GM12878 (cell line): ENCODE data around the gene CWC22. TPM values are rescaled to one million over a fixed set of nuclear protein-coding genes. Genes with fewer than 3 reads are reported as not detected.

Source experiments
- ATAC-seq: fragments of 200-7000 bp; cut with Tn5 transposase; 3 replicates; pipeline ENCODE4 v1.9.1; 2020; ENCODE audit warnings: mild to moderate bottlenecking, moderate library complexity
- BruUV-seq: library from RNA; stranded (reverse); fragments of 400-500 nt; replicated peaks from 2 replicates; lab custom pipeline; 2021; lab: Mats Ljungman, UMichigan
- CTCF ChIA-PET: fragments of 300-600 bp; sonication (Branson Sonifier 250); formaldehyde crosslinking; extraction: SDS; loops from one replicate; lab custom pipeline; 2021; ENCODE audit warnings: inconsistent platforms; lab: Yijun Ruan, JAX
- POLR2A ChIA-PET: fragments of 350-600 bp; formaldehyde crosslinking; extraction: SDS; loops from one replicate; lab custom pipeline; 2021; ENCODE audit warnings: inconsistent platforms; lab: Charles Lee
- RAD21 ChIA-PET: fragments of 300-600 bp; sonication (Branson Sonifier 250); formaldehyde crosslinking; loops from one replicate; lab custom pipeline; 2023; ENCODE audit warnings: antibody characterized with exemption; ENCODE audit not compliant: unreplicated experiment; lab: Charles Lee
- SMC1A ChIA-PET: fragments of 300-600 bp; sonication (Branson Sonifier 250); formaldehyde crosslinking; loops from one replicate; lab custom pipeline; 2023; ENCODE audit not compliant: unreplicated experiment, uncharacterized antibody; lab: Charles Lee
- DNase-seq: peaks from one replicate; pipeline ENCODE4 v3.0.0-alpha.2; 2011; ENCODE audit warnings: low read depth, low spot score
- FAIRE-seq: peaks from 3 replicates; lab custom pipeline; 2011; peaks lifted over from hg19 to GRCh38; lab: Jason Lieb, UNC
- H2AFZ ChIP-seq: 2 replicates; pipeline ENCODE4 v1.6.0; 2011; ENCODE audit warnings: low read depth, low read length, control low read depth; ENCODE audit not compliant: control insufficient read depth
- H3K27ac ChIP-seq: 2 replicates; pipeline ENCODE4 v1.5.1; 2011; ENCODE audit warnings: control low read depth; ENCODE audit not compliant: control insufficient read depth, insufficient read depth
- H3K27me3 ChIP-seq, 2 experiments: replicated peaks in 1 of 2; 2 replicates each; pipeline versions ENCODE4 v1.6.0 to v1.6.1; 2011; ENCODE audit warnings: low read length in 1 of 2; ENCODE audit not compliant: control insufficient read depth in 2 of 2, insufficient read depth in 2 of 2
- H3K36me3 ChIP-seq, 2 experiments: 2 replicates each; pipeline ENCODE4 v1.5.1; 2011; ENCODE audit warnings: low read length in 1 of 2; ENCODE audit not compliant: control insufficient read depth in 2 of 2, insufficient read depth in 2 of 2
- H3K4me1 ChIP-seq: 2 replicates; pipeline ENCODE4 v1.6.1; 2011; ENCODE audit warnings: mild to moderate bottlenecking, low read length, moderate library complexity, mixed read lengths; ENCODE audit not compliant: control insufficient read depth, insufficient read depth
- H3K4me2 ChIP-seq: 2 replicates; pipeline ENCODE4 v1.6.0; 2011; ENCODE audit warnings: control low read depth; ENCODE audit not compliant: control insufficient read depth, insufficient read depth
- H3K4me3 ChIP-seq: fragments of 200-600 bp; sonication (generic); 2 replicates; pipeline ENCODE4 v1.5.1; 2016
- H3K79me2 ChIP-seq: 2 replicates; pipeline ENCODE4 v1.6.0; 2011; ENCODE audit warnings: low read length; ENCODE audit not compliant: control insufficient read depth, insufficient read depth
- H3K9ac ChIP-seq: 2 replicates; pipeline ENCODE4 v1.8.0; 2011; ENCODE audit warnings: low read length, control low read depth, mixed read lengths; ENCODE audit not compliant: control insufficient read depth, insufficient read depth
- H3K9me3 ChIP-seq: replicated peaks from 3 replicates; pipeline ENCODE4 v1.5.1; 2011; ENCODE audit warnings: mild to moderate bottlenecking, low read length; ENCODE audit not compliant: control insufficient read depth, insufficient read depth
- H4K20me1 ChIP-seq: 2 replicates; pipeline ENCODE4 v1.6.0; 2011; ENCODE audit not compliant: control insufficient read depth, insufficient read depth
- BCL3 ChIP-seq: IDR thresholded peaks from 2 replicates; pipeline ENCODE4 v1.6.1; 2011; ENCODE audit warnings: borderline replicate concordance, low read depth, mild to moderate bottlenecking, moderate library complexity, low read length; ENCODE audit not compliant: insufficient read depth, poor library complexity, severe bottlenecking
- EGR1 ChIP-seq, 2 experiments: IDR thresholded peaks; 1 replicate in 1 of 2; 2 replicates in 1 of 2; pipeline ENCODE4 v1.6.1; 2011 to 2012; ENCODE audit warnings: low read depth in 2 of 2, low read length in 2 of 2, borderline replicate concordance in 1 of 2, mild to moderate bottlenecking in 1 of 2, moderate library complexity in 1 of 2
- ESRRA ChIP-seq: IDR thresholded peaks from 2 replicates; pipeline ENCODE4 v1.6.1; 2012; ENCODE audit warnings: mild to moderate bottlenecking, low read length, improper control_type of control experiment
- ETV6 ChIP-seq, 2 experiments: fragments of 450-650 bp in 1 of 2; IDR thresholded peaks in 1 of 2; conservative IDR thresholded peaks in 1 of 2; 2 replicates each; pipeline ENCODE4 v1.6.1; 2014; ENCODE audit warnings: antibody characterized with exemption in 1 of 2, borderline replicate concordance in 1 of 2, low read depth in 1 of 2, mild to moderate bottlenecking in 1 of 2, moderate library complexity in 1 of 2
- MYB ChIP-seq: fragments of 150-350 bp; IDR thresholded peaks from 2 replicates; pipeline ENCODE4 v1.6.1; 2014; ENCODE audit warnings: mild to moderate bottlenecking, low read depth, low read length, borderline replicate concordance
- NFXL1 ChIP-seq: fragments of 450-650 bp; IDR thresholded peaks from 2 replicates; pipeline ENCODE4 v1.6.1; 2017; ENCODE audit warnings: antibody characterized with exemption, mild to moderate bottlenecking, borderline replicate concordance
- POLR2AphosphoS2 ChIP-seq: IDR thresholded peaks from 2 replicates; pipeline ENCODE4 v1.6.1; 2011; ENCODE audit warnings: low read depth, mild to moderate bottlenecking, low read length, improper control_type of control experiment, moderate library complexity
- SMAD1 ChIP-seq: fragments of 450-650 bp; IDR thresholded peaks from 2 replicates; pipeline ENCODE4 v1.6.1; 2018; ENCODE audit warnings: mild to moderate bottlenecking, low read depth; ENCODE audit not compliant: partially characterized antibody
- TAF1 ChIP-seq: IDR thresholded peaks from 2 replicates; pipeline ENCODE4 v1.6.1; 2011; ENCODE audit warnings: mild to moderate bottlenecking, low read depth, low read length, borderline replicate concordance
- ZBTB4 ChIP-seq: fragments of 450-650 bp; formaldehyde crosslinking; IDR thresholded peaks from 2 replicates; pipeline ENCODE4 v1.4.0; 2022; ENCODE audit warnings: mild to moderate bottlenecking, moderate library complexity
- ZNF217 ChIP-seq: fragments of 450-650 bp; IDR thresholded peaks from 2 replicates; pipeline ENCODE4 v1.6.1; 2017; ENCODE audit warnings: antibody characterized with exemption, mild to moderate bottlenecking
- WGBS: methylation state at CpG from one replicate; pipeline ENCODE4 v1.1.6; 2016; ENCODE audit warnings: low lambda C conversion rate; ENCODE audit not compliant: insufficient replicate concordance, insufficient coverage; ENCODE audit errors: missing lambda C conversion rate; 5-methylcytosine and 5-hydroxymethylcytosine counted together
- in situ Hi-C: fragments of 300-500 bp; cut with MboI; formaldehyde crosslinking; loops from 9 replicates; pipeline ENCODE4 v1.14.3; 2018; ENCODE audit warnings: mixed read lengths
- intact Hi-C: fragments of 100-400 bp; cut with micrococcal nuclease; formaldehyde crosslinking; loops from one replicate; pipeline ENCODE4 v1.14.2; 2022; ENCODE audit not compliant: unreplicated experiment
- polyA plus RNA-seq, 11 experiments: library from polyadenylated mRNA; depleted of rRNA in 4 of 11; unstranded in 6 of 11; stranded (reverse) in 5 of 11; fragments of >200 nt; fragmentation: Nextera tagmentation in 4 of 11; fragmentation: Illumina TruSeq in 1 of 11; extraction: Ambion mirVana in 4 of 11; extraction: Trizol in 1 of 11; gene quantifications; 1 replicate in 1 of 11; 2 replicates in 10 of 11; pipeline versions ENCODE4 v1.2.1 to v1.2.3, GENCODE V29; 2011 to 2016; ENCODE audit warnings: inconsistent platforms in 2 of 11, missing spikeins in 2 of 11, low read depth in 1 of 11
- total RNA-seq, 4 experiments: library from RNA; depleted of rRNA in 3 of 4; stranded (reverse); fragments of >200 nt in 3 of 4; fragmentation: Illumina TruSeq in 1 of 4; extraction: Trizol in 1 of 4; gene quantifications; 2 replicates each; pipeline versions ENCODE4 v1.2.1 to v1.2.3, GENCODE V29; 2013 to 2021
- TF ChIP-seq, protein P1 (sequence below): IDR thresholded peaks from 2 replicates; pipeline ENCODE4 v1.6.1; 2012; ENCODE audit warnings: mild to moderate bottlenecking, low read depth, low read length

The CWC22 gene
- total and polyA plus RNA-seq, 10 of the 15 experiments (the other 5 are each of a cell fraction or from before 2014, with no cell fraction given) = 8.2 to 38.5 (median 26.3) TPM

DNA sequence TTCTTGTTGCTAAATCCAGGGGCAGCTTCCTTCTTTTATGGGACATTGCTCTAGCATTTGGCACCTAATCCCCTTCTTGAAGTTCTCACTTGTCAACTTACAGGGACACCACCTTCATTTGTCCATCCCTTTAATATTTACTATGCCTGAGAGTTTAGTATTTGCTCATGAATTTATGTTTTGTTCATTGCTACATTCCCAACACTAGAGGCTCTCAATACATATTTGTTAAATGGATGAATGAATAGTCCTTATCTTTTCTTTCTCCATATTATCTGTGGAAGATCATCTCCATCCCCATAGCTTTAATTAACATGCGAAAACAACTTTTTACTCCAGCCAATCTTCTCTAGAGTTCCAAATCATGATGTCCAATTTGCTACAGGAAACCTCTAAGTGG lies 5.4 kb downstream of the CWC22 start:
- intact Hi-C loops = loop anchor here (10.0 kb wide), 1 partner anchor 737 kb away; the partner anchor contains the start of gene SESTD1
- no peak overlapping the region for H3K4me3 ChIP-seq
- POLR2A ChIA-PET = no interaction called here
- BruUV-seq = no TSS peak
- TF ChIP-seq NFXL1 (no peak), ETV6 (conservative IDR thresholded peaks at IDR 0.05 in 1 of 2, IDR thresholded peaks at IDR 0.05 in 1 of 2; ENCODE audit: borderline replicate concordance in 1 of 2, low read depth in 1 of 2) (no peak), ZNF217 (no peak), SMAD1 (no peak), ESRRA (no peak), POLR2AphosphoS2 (no peak), EGR1 (IDR thresholded peaks at IDR 0.05; ENCODE audit: borderline replicate concordance in 1 of 2, low read depth in 2 of 2, low read length in 2 of 2) (no peak), TAF1 (no peak), BCL3 (no peak), ZBTB4 (CRISPR knock-in tag) (no peak), MYB (no peak)
- TF ChIP-seq, protein P1, sequence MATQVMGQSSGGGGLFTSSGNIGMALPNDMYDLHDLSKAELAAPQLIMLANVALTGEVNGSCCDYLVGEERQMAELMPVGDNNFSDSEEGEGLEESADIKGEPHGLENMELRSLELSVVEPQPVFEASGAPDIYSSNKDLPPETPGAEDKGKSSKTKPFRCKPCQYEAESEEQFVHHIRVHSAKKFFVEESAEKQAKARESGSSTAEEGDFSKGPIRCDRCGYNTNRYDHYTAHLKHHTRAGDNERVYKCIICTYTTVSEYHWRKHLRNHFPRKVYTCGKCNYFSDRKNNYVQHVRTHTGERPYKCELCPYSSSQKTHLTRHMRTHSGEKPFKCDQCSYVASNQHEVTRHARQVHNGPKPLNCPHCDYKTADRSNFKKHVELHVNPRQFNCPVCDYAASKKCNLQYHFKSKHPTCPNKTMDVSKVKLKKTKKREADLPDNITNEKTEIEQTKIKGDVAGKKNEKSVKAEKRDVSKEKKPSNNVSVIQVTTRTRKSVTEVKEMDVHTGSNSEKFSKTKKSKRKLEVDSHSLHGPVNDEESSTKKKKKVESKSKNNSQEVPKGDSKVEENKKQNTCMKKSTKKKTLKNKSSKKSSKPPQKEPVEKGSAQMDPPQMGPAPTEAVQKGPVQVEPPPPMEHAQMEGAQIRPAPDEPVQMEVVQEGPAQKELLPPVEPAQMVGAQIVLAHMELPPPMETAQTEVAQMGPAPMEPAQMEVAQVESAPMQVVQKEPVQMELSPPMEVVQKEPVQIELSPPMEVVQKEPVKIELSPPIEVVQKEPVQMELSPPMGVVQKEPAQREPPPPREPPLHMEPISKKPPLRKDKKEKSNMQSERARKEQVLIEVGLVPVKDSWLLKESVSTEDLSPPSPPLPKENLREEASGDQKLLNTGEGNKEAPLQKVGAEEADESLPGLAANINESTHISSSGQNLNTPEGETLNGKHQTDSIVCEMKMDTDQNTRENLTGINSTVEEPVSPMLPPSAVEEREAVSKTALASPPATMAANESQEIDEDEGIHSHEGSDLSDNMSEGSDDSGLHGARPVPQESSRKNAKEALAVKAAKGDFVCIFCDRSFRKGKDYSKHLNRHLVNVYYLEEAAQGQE = no peak
- TF ChIP-seq, all 136 proteins: peak for 0
- in situ Hi-C loops = no loop called here
- H3K36me3 ChIP-seq = no peaks in the 10 kb centered on the region
- FAIRE-seq = no peak
- no peaks in the 10 kb centered on the region for H3K27me3 ChIP-seq
- ATAC-seq = no peak
- RAD21 ChIA-PET = no interaction called here
- no peak for DNase-seq
- peaks cover 5% of the 10 kb centered on the region for H3K4me1 ChIP-seq
- CTCF ChIA-PET = no interaction called here
- no peak overlapping the region for H3K27ac ChIP-seq
- no peak overlapping the region for H2AFZ ChIP-seq
- H3K9ac ChIP-seq = no peak overlapping the region
- SMC1A ChIA-PET = interaction anchor here (1.5 to 2.6 kb wide), 3 partner anchors 16 to 44 kb away, joined by 3 to 11 read pairs (median 5); no protein-coding TSS in a partner anchor
- H3K4me2 ChIP-seq = no peak overlapping the region
- H4K20me1 ChIP-seq = peaks cover 3% of the 10 kb centered on the region; the same call in 1 of the 2 replicates
- no peaks in the 10 kb centered on the region; the same call in 2 of the 3 replicates for H3K9me3 ChIP-seq
- peaks cover 67% of the 10 kb centered on the region for H3K79me2 ChIP-seq
- 100% methylated on average over 1 of the region's 1 CpG for WGBS
